HepG2 (cell line): ENCODE measurements around the gene CACNA2D1. TPM values are rescaled to one million over a fixed set of nuclear protein-coding genes. Genes with fewer than 3 reads are reported as not detected.

Experiments
- ARNTL ChIP-seq: sonication (generic); formaldehyde crosslinking; IDR thresholded peaks from 2 replicates; pipeline ENCODE4 v1.4.0; 2020; ENCODE audit warnings: mild to moderate bottlenecking, missing genetic modification reagents
- FOXC1 ChIP-seq: sonication (generic); formaldehyde crosslinking; IDR thresholded peaks from 2 replicates; pipeline ENCODE4 v1.8.0; 2022; ENCODE audit warnings: mild to moderate bottlenecking, missing genetic modification reagents, borderline replicate concordance
- KLF11 ChIP-seq: IDR thresholded peaks from 2 replicates; pipeline ENCODE4 v1.6.1; 2016; ENCODE audit warnings: missing compliant biosample characterization
- NCOA1 ChIP-seq: sonication (generic); formaldehyde crosslinking; IDR thresholded peaks from 2 replicates; pipeline ENCODE4 v1.9.0; 2021; ENCODE audit warnings: missing genetic modification reagents
- REL ChIP-seq: sonication (generic); formaldehyde crosslinking; conservative IDR thresholded peaks from 2 replicates; pipeline ENCODE4 v1.8.0; 2022; ENCODE audit warnings: mild to moderate bottlenecking, missing genetic modification reagents, moderate library complexity
- SALL1 ChIP-seq: sonication (generic); formaldehyde crosslinking; IDR thresholded peaks from 2 replicates; pipeline ENCODE4 v1.8.0; 2022; ENCODE audit warnings: mild to moderate bottlenecking, missing genetic modification reagents
- SP4 ChIP-seq: sonication (generic); formaldehyde crosslinking; IDR thresholded peaks from 2 replicates; pipeline ENCODE4 v1.8.1; 2023; ENCODE audit warnings: mild to moderate bottlenecking, missing genetic modification reagents
- ZBTB25 ChIP-seq: IDR thresholded peaks from 2 replicates; pipeline ENCODE4 v1.6.1; 2018; ENCODE audit warnings: missing genetic modification reagents
- ZFX ChIP-seq: sonication (generic); formaldehyde crosslinking; IDR thresholded peaks from 2 replicates; pipeline ENCODE4 v1.4.0; 2020; ENCODE audit warnings: mild to moderate bottlenecking, low read depth, missing genetic modification reagents, moderate library complexity
- ZNF138 ChIP-seq: sonication (generic); formaldehyde crosslinking; IDR thresholded peaks from 2 replicates; pipeline ENCODE4 v1.5.0; 2020; ENCODE audit warnings: mild to moderate bottlenecking, low read depth, missing genetic modification reagents
- ZNF407 ChIP-seq: sonication (generic); formaldehyde crosslinking; IDR thresholded peaks from one replicate; pipeline ENCODE4 v1.5.1; 2020; ENCODE audit warnings: mild to moderate bottlenecking, missing genetic modification reagents; ENCODE audit errors: not compliant biosample characterization
- ZNF552 ChIP-seq: sonication (generic); formaldehyde crosslinking; IDR thresholded peaks from 2 replicates; pipeline ENCODE4 v1.9.0; 2022; ENCODE audit warnings: missing genetic modification reagents, mild to moderate bottlenecking, borderline replicate concordance
- ZNF761 ChIP-seq: sonication (generic); formaldehyde crosslinking; conservative IDR thresholded peaks from 2 replicates; pipeline ENCODE4 v1.4.0; 2020; ENCODE audit warnings: mild to moderate bottlenecking, missing genetic modification reagents
- polyA plus RNA-seq, 8 experiments: library from polyadenylated mRNA; depleted of rRNA in 3 of 8; stranded (reverse) in 7 of 8; unstranded in 1 of 8; fragments of >200 nt; fragmentation: Illumina TruSeq in 4 of 8; extraction: Trizol in 4 of 8; gene quantifications; 2 replicates each; pipeline versions ENCODE4 v1.2.1 to v1.2.3, GENCODE V29; 2011 to 2016; ENCODE audit warnings: low read depth in 4 of 8, missing spikeins in 1 of 8, mixed read lengths in 1 of 8; ENCODE audit not compliant: insufficient read depth in 1 of 8
- total RNA-seq, 5 experiments: library from RNA; depleted of rRNA; stranded (reverse); fragments of >200 nt; fragmentation: Illumina TruSeq; extraction: Trizol; gene quantifications; 2 replicates each; pipeline ENCODE4 v1.2.3, GENCODE V29; 2016; ENCODE audit warnings: low read depth in 1 of 5

The CACNA2D1 gene
- total and polyA plus RNA-seq, 2 of the 13 experiments (the other 11 are each of a cell fraction or from before 2014, with no cell fraction given): not detected

- TF ChIP-seq ZNF407: no peak
- no peak for TF ChIP-seq SALL1 (CRISPR knock-in tag)
- no peak for TF ChIP-seq FOXC1 (CRISPR knock-in tag)
- TF ChIP-seq NCOA1 (CRISPR knock-in tag): no peak
- no peak for TF ChIP-seq ZNF552 (CRISPR knock-in tag)
- no peak for TF ChIP-seq KLF11 (CRISPR knock-in tag)
- TF ChIP-seq REL: no peak
- no peak for TF ChIP-seq ZFX
- no peak for TF ChIP-seq ZNF138 (CRISPR knock-in tag)
- no peak for TF ChIP-seq ZNF761
- no peak for TF ChIP-seq SP4
- TF ChIP-seq ARNTL (CRISPR knock-in tag): no peak
- no peak for TF ChIP-seq ZBTB25
Observed at GRCh38 chr7:82389876-82390275, 53.7 kb downstream of the CACNA2D1 start (continued).
